ENCODE measurements around the gene VTCN1. TPM values are rescaled to one million over a fixed set of nuclear protein-coding genes. Genes with fewer than 3 reads are reported as not detected.

The VTCN1 gene
- total RNA-seq, 2 experiments from 2014 or later, result not detected

DNA sequence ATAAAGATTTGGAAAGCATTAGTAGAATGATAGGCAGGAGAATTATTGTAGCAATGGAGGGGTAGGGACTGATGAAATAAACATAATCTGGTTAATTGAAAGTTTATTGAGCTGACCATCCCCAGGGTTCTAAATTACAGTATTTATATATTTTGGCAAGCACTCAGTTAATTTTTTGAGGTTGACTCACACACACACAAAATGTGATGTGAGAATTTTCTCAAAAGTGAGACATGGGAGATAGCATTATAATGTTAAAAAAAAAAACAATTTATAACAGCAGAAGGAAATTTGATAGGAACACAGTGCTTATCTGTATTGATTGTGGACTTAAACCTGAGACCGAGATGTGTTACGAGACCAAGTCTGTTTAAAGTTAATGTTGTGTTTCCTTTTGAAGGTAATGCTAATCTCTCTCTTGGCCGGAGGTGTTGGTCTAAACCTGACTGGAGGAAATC lies 113.7 kb downstream of the VTCN1 start:
- H3K4me2 ChIP-seq (ENCODE audit: low read length), result no peak overlapping the region
- H3K36me3 ChIP-seq (ENCODE audit: insufficient read depth, low read length), result peaks cover 100% of the 10 kb centered on the region
- CTCF ChIA-PET (ENCODE audit: unreplicated experiment), result no interaction called here

GRCh38 chr1:117094841-117095604 lies 115.7 kb downstream of the VTCN1 start:
- CTCF ChIA-PET (ENCODE audit: unreplicated experiment), result interaction anchor here (0.5 to 1.3 kb wide), 2 partner anchors 25 to 834 kb away, joined by 3 to 4 read pairs; partner anchors contain the start of genes GDAP2 and WDR3

More for the DNA sequence above, 113.7 kb downstream of the VTCN1 start:
- Histone ChIP-seq H3K9me3 (ENCODE audit: low read length) (no peaks in the 10 kb centered on the region), H3K4me3 (ENCODE audit: low read depth, low read length, poor library complexity, severe bottlenecking) (no peak overlapping the region), H3K79me2 (ENCODE audit: insufficient read depth, low read depth, low read length) (no peaks in the 10 kb centered on the region), H4K20me1 (ENCODE audit: insufficient read depth, low read length) (no peaks in the 10 kb centered on the region), H3K4me1 (ENCODE audit: insufficient read depth, low read length, poor library complexity, severe bottlenecking) (peaks cover 10% of the 10 kb centered on the region), H3K27ac (ENCODE audit: low read depth, low read length, poor library complexity, severe bottlenecking) (no peak overlapping the region), H2AFZ (ENCODE audit: low read length) (no peak overlapping the region), H3K9me2 (ENCODE audit: insufficient read depth, low read length) (no peaks in the 10 kb centered on the region)
- no peak for DNase-seq (ENCODE audit: low spot score)
- TF ChIP-seq EZH2phosphoT487 (IDR thresholded peaks at IDR 0.05; ENCODE audit: borderline replicate concordance, low read depth, low read length), result no peak
- no peak for TF ChIP-seq CTCF (conservative IDR thresholded peaks at IDR 0.05; ENCODE audit: low read length)
- intact Hi-C loops (cut with micrococcal nuclease; ENCODE audit: unreplicated experiment), result no loop called here
- POLR2A ChIA-PET, result no interaction called here
- no TSS peak for BruUV-seq (replicated peaks)

More at GRCh38 chr1:117094841-117095604, 115.7 kb downstream of the VTCN1 start:
- POLR2A ChIA-PET, result interaction anchor here (1.0 kb wide), 1 partner anchor 35 kb away, joined by 3 read pairs; the partner anchor contains the start of gene TTF2
- Histone ChIP-seq H4K20me1 (ENCODE audit: insufficient read depth, low read length) (no peaks in the 10 kb centered on the region), H2AFZ (ENCODE audit: low read length) (no peak overlapping the region), H3K9me2 (ENCODE audit: insufficient read depth, low read length) (no peaks in the 10 kb centered on the region), H3K36me3 (ENCODE audit: insufficient read depth, low read length) (peaks cover 100% of the 10 kb centered on the region), H3K27ac (ENCODE audit: low read depth, low read length, poor library complexity, severe bottlenecking) (no peak overlapping the region), H3K4me1 (ENCODE audit: insufficient read depth, low read length, poor library complexity, severe bottlenecking) (peaks cover 10% of the 10 kb centered on the region), H3K9me3 (ENCODE audit: low read length) (no peaks in the 10 kb centered on the region), H3K79me2 (ENCODE audit: insufficient read depth, low read depth, low read length) (no peaks in the 10 kb centered on the region), H3K4me2 (ENCODE audit: low read length) (no peak overlapping the region), H3K4me3 (ENCODE audit: low read depth, low read length, poor library complexity, severe bottlenecking) (no peak overlapping the region)
- BruUV-seq (replicated peaks), result no TSS peak
- intact Hi-C loops (cut with micrococcal nuclease; ENCODE audit: unreplicated experiment), result no loop called here
- no peak for DNase-seq (ENCODE audit: low spot score)
- TF ChIP-seq CTCF (conservative IDR thresholded peaks at IDR 0.05; ENCODE audit: low read length) (no peak), EZH2phosphoT487 (IDR thresholded peaks at IDR 0.05; ENCODE audit: borderline replicate concordance, low read depth, low read length) (no peak)
